IMR-90 (cell line): ENCODE results near the gene RGS17. TPM values are rescaled to one million over a fixed set of nuclear protein-coding genes. Genes with fewer than 3 reads are reported as not detected.
"Not testable (repeated sequence)": the region's sequence is repeated elsewhere in the genome, so short reads cannot be mapped to it uniquely, and the experiment has no call there.

ENCODE experiments used
- ATAC-seq: fragments of 200-7000 bp; cut with Tn5 transposase; 2 replicates; pipeline ENCODE4 v1.9.1; 2020; ENCODE audit warnings: low read depth, mild to moderate bottlenecking, moderate library complexity
- BruUV-seq: library from RNA; stranded (reverse); fragments of 400-500 nt; replicated peaks from 2 replicates; lab custom pipeline; 2021; lab: Mats Ljungman, UMichigan
- CTCF ChIA-PET: fragments of 300-600 bp; formaldehyde crosslinking; extraction: SDS; loops from one replicate; lab custom pipeline; 2021; ENCODE audit warnings: antibody characterized with exemption; lab: Yijun Ruan, JAX
- POLR2A ChIA-PET: fragments of 300-600 bp; sonication (Branson Sonifier 250); formaldehyde crosslinking; loops from one replicate; lab custom pipeline; 2022; ENCODE audit warnings: antibody characterized with exemption; ENCODE audit not compliant: unreplicated experiment; lab: Charles Lee
- DNase-seq: peaks from one replicate; pipeline ENCODE4 v3.0.0; 2013
- H2AFZ ChIP-seq: replicated peaks from 2 replicates; pipeline ENCODE3; 2013; ENCODE audit warnings: low read length, mild to moderate bottlenecking; ENCODE audit not compliant: poor library complexity
- H2AK5ac ChIP-seq: 2 replicates; pipeline ENCODE4 v1.6.1; 2013; ENCODE audit warnings: low read depth, low read length, inconsistent platforms
- H2AK9ac ChIP-seq: replicated peaks from 2 replicates; pipeline ENCODE3; 2013; ENCODE audit warnings: mild to moderate bottlenecking, low read depth, low read length, moderate library complexity; ENCODE audit not compliant: poor library complexity
- H2BK120ac ChIP-seq: 2 replicates; pipeline ENCODE4 v1.6.1; 2013; ENCODE audit warnings: low read depth, low read length, inconsistent platforms
- H2BK15ac ChIP-seq: 3 replicates; pipeline ENCODE4 v1.6.1; 2013; ENCODE audit warnings: low read depth, low read length, inconsistent platforms
- H2BK20ac ChIP-seq: 2 replicates; pipeline ENCODE4 v1.6.1; 2013; ENCODE audit warnings: low read depth, mild to moderate bottlenecking, inconsistent platforms, low read length, moderate library complexity
- H2BK5ac ChIP-seq: 2 replicates; pipeline ENCODE4 v1.6.1; 2013; ENCODE audit warnings: mild to moderate bottlenecking, low read depth, low read length, inconsistent platforms; ENCODE audit not compliant: poor library complexity, severe bottlenecking
- H3K14ac ChIP-seq: replicated peaks from 2 replicates; pipeline ENCODE4 v1.6.1; 2013; ENCODE audit warnings: low read depth, low read length, inconsistent platforms
- H3K18ac ChIP-seq: 2 replicates; pipeline ENCODE4 v1.6.1; 2013; ENCODE audit warnings: low read depth, low read length, control low read depth
- H3K23ac ChIP-seq: 2 replicates; pipeline ENCODE4 v1.6.1; 2013; ENCODE audit warnings: low read depth, low read length, inconsistent platforms
- H3K27ac ChIP-seq: 2 replicates; pipeline ENCODE4 v1.5.1; 2013; ENCODE audit warnings: mild to moderate bottlenecking, control low read depth, low read length; ENCODE audit not compliant: insufficient read depth
- H3K27me3 ChIP-seq: 2 replicates; pipeline ENCODE4 v1.6.1; 2013; ENCODE audit warnings: low read length; ENCODE audit not compliant: control insufficient read depth, insufficient read depth
- H3K36me3 ChIP-seq: 2 replicates; pipeline ENCODE4 v1.6.1; 2013; ENCODE audit warnings: low read length, mixed read lengths; ENCODE audit not compliant: control insufficient read depth, insufficient read depth
- H3K4ac ChIP-seq: 2 replicates; pipeline ENCODE4 v1.6.1; 2013; ENCODE audit warnings: low read depth, low read length, inconsistent platforms
- H3K4me1 ChIP-seq: 2 replicates; pipeline ENCODE4 v1.6.1; 2013; ENCODE audit warnings: low read length, mixed read lengths; ENCODE audit not compliant: control insufficient read depth, insufficient read depth
- H3K4me2 ChIP-seq: 2 replicates; pipeline ENCODE4 v1.6.1; 2013; ENCODE audit warnings: low read depth, mild to moderate bottlenecking, control low read depth, low read length, moderate library complexity
- H3K4me3 ChIP-seq: 2 replicates; pipeline ENCODE4 v1.5.1; 2013; ENCODE audit warnings: low read depth, mild to moderate bottlenecking, control low read depth, low read length, moderate library complexity; ENCODE audit not compliant: insufficient read depth
- H3K56ac ChIP-seq: 2 replicates; pipeline ENCODE4 v1.6.1; 2013; ENCODE audit warnings: low read length, inconsistent platforms; ENCODE audit not compliant: insufficient read depth; ENCODE audit errors: extremely low read depth
- H3K79me1 ChIP-seq, 2 experiments: 2 replicates each; pipeline ENCODE4 v1.6.1; 2013; ENCODE audit warnings: low read length in 2 of 2, inconsistent platforms in 1 of 2, low read depth in 1 of 2
- H3K9ac ChIP-seq: 2 replicates; pipeline ENCODE4 v1.6.1; 2013; ENCODE audit warnings: low read depth, low read length, control low read depth
- H3K9me1 ChIP-seq: 2 replicates; pipeline ENCODE4 v1.6.1; 2013; ENCODE audit warnings: low read length, inconsistent platforms; ENCODE audit not compliant: insufficient read depth
- H3K9me3 ChIP-seq: 2 replicates; pipeline ENCODE4 v1.6.1; 2013; ENCODE audit warnings: low read length; ENCODE audit not compliant: control insufficient read depth, insufficient read depth
- H4K20me1 ChIP-seq: 2 replicates; pipeline ENCODE4 v1.6.1; 2013; ENCODE audit warnings: low read length, inconsistent platforms; ENCODE audit not compliant: insufficient read depth
- H4K5ac ChIP-seq: 2 replicates; pipeline ENCODE4 v1.6.1; 2013; ENCODE audit warnings: mild to moderate bottlenecking, low read depth, low read length, control low read depth
- H4K8ac ChIP-seq, 2 experiments: 2 replicates each; pipeline ENCODE4 v1.6.1; 2013; ENCODE audit warnings: low read depth in 2 of 2, low read length in 2 of 2, control low read depth in 1 of 2, inconsistent platforms in 1 of 2
- H4K91ac ChIP-seq: 2 replicates; pipeline ENCODE4 v1.6.1; 2013; ENCODE audit warnings: low read depth, low read length, inconsistent platforms; ENCODE audit not compliant: insufficient read depth
- RFX5 ChIP-seq: IDR thresholded peaks from 2 replicates; pipeline ENCODE4 v1.8.0; 2012; ENCODE audit warnings: low read depth, mild to moderate bottlenecking, low read length, moderate library complexity
- WGBS, 2 experiments: methylation state at CpG; one replicate each; pipeline versions ENCODE4 v1.1.5 to v1.1.7; 2013; ENCODE audit warnings: missing lambda C conversion rate in 2 of 2; ENCODE audit not compliant: insufficient read length in 1 of 2; ENCODE audit errors: extremely low coverage in 2 of 2; 5-methylcytosine and 5-hydroxymethylcytosine counted together
- dilution Hi-C: fragments of 300-500 bp; cut with HindIII; formaldehyde crosslinking; loops from one replicate; pipeline ENCODE4 v1.14.3; 2018; ENCODE audit warnings: low sequenced_read_pairs; ENCODE audit not compliant: unreplicated experiment
- in situ Hi-C: fragments of 300-500 bp; cut with MboI; formaldehyde crosslinking; loops from 3 replicates; pipeline ENCODE4 v1.14.3; 2019; ENCODE audit warnings: low sequenced_read_pairs, inconsistent platforms, mixed read lengths
- intact Hi-C: fragments of 100-400 bp; cut with micrococcal nuclease; formaldehyde crosslinking; loops from 2 replicates; pipeline ENCODE4 v1.10.0; 2022
- polyA plus RNA-seq, 3 experiments: library from polyadenylated mRNA; depleted of rRNA; stranded (reverse); fragments of >200 nt; gene quantifications; 2 replicates each; pipeline ENCODE4 v1.2.3, GENCODE V29; 2012; ENCODE audit warnings: low replicate concordance in 1 of 3
- total RNA-seq: library from RNA; depleted of rRNA; stranded (reverse); fragments of >200 nt; gene quantifications from 2 replicates; pipeline ENCODE4 v1.2.3, GENCODE V29; 2012

RGS17 gene
- total and polyA plus RNA-seq, 2 of the 4 experiments (the other 2 are of a cell fraction): 0.75 to 1.4 TPM

DNA sequence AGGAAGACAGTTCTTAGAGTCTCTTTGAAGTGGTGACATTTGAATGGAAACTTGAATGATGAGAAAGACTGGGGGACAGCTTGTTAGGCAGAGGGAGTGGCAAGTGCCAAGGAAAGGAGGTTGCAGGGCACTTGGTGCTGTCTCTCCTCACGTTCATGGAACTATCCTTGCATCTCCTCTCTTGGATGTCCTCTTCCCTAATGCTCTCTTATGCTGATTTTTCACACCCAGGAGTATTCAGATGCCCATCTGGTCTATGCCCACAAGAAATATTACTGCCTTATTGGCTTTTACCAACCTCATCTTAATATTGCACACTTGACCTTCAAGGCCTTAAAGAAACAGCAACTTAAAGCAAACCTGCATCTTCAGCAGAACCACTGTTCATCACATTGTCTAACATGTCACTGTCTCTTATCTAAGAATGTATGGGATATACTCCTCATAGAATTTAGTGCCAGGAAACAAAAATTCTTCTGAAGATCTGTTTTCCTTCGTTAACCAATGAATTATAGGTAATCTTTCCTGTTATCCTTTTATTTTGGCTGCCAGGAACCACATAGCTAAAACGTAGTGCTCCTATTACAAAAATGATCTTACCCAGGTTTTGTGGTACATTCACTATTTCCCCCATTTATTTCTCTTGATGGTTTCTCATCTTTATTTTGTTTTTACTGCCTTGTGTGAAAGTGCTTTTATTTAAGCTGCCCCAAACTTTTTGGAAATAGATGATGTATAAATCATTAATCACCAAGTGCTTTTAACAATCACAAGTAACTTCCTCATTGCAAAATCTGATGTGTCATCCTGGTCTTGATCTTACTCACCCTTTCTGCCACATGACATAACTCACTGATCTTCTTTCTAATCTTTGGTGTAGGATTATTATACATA is 12.8 kb downstream of the RGS17 start (continued):
- no peak for TF ChIP-seq RFX5

DNA sequence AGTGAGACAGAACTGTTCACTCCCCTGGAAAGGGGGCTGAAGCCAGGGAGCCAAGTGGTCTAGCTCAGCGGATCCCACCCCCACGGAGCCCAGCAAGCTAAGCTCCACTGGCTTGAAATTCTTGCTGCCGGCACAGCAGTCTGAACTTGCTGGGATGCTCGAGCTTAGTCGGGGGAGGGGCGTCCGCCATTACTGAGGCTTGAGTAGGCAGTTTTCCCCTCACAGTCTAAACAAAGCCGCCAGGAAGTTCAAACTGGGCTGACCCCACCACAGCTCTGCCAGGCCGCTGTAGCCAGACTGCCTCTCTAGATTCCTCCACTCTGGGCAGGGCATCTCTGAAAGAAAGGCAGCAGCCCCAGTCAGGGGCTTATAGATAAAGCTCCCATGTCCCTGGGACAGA is 20.0 kb downstream of the RGS17 start:
- H3K56ac ChIP-seq, DNase-seq, H3K9me1 ChIP-seq, H2AK9ac ChIP-seq, intact Hi-C loops, BruUV-seq, H2BK120ac ChIP-seq, H3K18ac ChIP-seq, H2AK5ac ChIP-seq, H4K20me1 ChIP-seq, H4K91ac ChIP-seq, H3K23ac ChIP-seq, H3K4me3 ChIP-seq, H2AFZ ChIP-seq, H3K4ac ChIP-seq, H3K4me2 ChIP-seq, H4K8ac ChIP-seq, H3K9me3 ChIP-seq, H3K79me1 ChIP-seq, H2BK15ac ChIP-seq, H3K14ac ChIP-seq, dilution Hi-C loops, H3K36me3 ChIP-seq, H2BK20ac ChIP-seq, CTCF ChIA-PET, in situ Hi-C loops, ATAC-seq, H2BK5ac ChIP-seq, H3K9ac ChIP-seq, POLR2A ChIA-PET, H3K27me3 ChIP-seq, H3K4me1 ChIP-seq, H3K27ac ChIP-seq, H4K5ac ChIP-seq: not testable (repeated sequence)
- no CpG with 5 or more reads among the region's 9 CpGs for WGBS, 2 experiments

DNA sequence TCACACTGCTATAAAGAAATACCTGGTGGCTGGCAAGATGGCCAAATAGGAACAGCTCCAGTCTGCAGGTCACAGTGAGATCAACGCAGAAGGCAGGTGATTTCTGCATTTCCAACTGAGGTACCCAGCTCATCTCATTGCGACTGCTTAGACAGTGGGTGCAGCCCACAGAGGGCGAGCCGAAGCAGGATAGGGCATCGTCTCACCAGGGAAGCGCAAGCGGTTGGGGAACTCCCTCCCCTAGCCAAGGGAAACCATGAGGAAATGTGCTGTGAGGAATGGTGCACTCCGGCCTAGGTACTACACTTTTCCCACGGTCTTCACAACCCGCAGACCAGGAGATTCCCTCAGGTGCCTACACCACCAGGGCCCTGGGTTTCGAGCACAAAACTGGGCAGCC is 20.5 kb downstream of the RGS17 start:
- H2AK5ac ChIP-seq, H2AFZ ChIP-seq, DNase-seq, H3K4me3 ChIP-seq, H3K18ac ChIP-seq, H3K9me1 ChIP-seq, H3K9ac ChIP-seq, H2BK15ac ChIP-seq, H2AK9ac ChIP-seq, H2BK120ac ChIP-seq, H4K8ac ChIP-seq, H3K4ac ChIP-seq, intact Hi-C loops, dilution Hi-C loops, BruUV-seq, in situ Hi-C loops, H3K36me3 ChIP-seq, H3K23ac ChIP-seq, ATAC-seq, H3K56ac ChIP-seq, H3K79me1 ChIP-seq, H3K4me2 ChIP-seq, H2BK20ac ChIP-seq, H4K20me1 ChIP-seq, H3K9me3 ChIP-seq, H2BK5ac ChIP-seq, POLR2A ChIA-PET, H3K14ac ChIP-seq, H4K91ac ChIP-seq, H4K5ac ChIP-seq, H3K27me3 ChIP-seq, H3K4me1 ChIP-seq, H3K27ac ChIP-seq: not testable (repeated sequence)
- CTCF ChIA-PET: interaction anchor here (1.2 kb wide), 1 partner anchor 75 kb away, joined by 3 read pairs; no protein-coding TSS in a partner anchor
- WGBS, 2 experiments: 100% methylated on average over 1 of the region's 11 CpGs; no CpG with 5 or more reads in 1 of the 2 experiments
